Measurements from ENCODE around the gene NDUFA7.
"Not testable (repeated sequence)": the region's sequence is repeated elsewhere in the genome, so short reads cannot be mapped to it uniquely, and the experiment has no call there.

DNA sequence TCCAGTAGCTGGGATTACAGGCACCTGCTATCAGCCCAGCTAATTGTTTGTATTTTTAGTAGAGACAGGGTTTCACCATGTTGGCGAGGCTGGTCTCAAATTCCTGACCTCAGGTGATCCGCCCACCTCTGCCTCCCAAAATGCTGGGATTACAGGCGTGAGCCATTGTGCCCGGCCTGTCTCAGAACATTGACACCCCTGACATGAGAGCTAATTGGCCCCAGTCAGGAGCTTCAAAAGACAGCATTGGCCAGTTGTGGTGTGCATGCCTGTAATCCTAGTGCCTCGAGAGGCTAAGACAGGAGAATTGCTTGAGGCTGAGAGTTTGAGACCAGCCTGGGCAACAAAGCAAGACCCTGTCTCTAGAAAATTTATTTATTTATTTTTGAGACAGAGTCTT lies 31.7 kb upstream of the NDUFA7 start:
- TF ChIP-seq MEIS2 (CRISPR knock-in tag; IDR thresholded peaks at IDR 0.05); CENPX (CRISPR knock-in tag; IDR thresholded peaks at IDR 0.05); NR2C2 (CRISPR knock-in tag; IDR thresholded peaks at IDR 0.05; ENCODE audit: borderline replicate concordance); ZBTB1 (CRISPR knock-in tag; IDR thresholded peaks at IDR 0.05; ENCODE audit: borderline replicate concordance); SETDB1 (CRISPR knock-in tag; IDR thresholded peaks at IDR 0.05; ENCODE audit: borderline replicate concordance); ARID2 (CRISPR knock-in tag; IDR thresholded peaks at IDR 0.05; ENCODE audit: borderline replicate concordance): not testable (repeated sequence)
- TF ChIP-seq, protein P1, sequence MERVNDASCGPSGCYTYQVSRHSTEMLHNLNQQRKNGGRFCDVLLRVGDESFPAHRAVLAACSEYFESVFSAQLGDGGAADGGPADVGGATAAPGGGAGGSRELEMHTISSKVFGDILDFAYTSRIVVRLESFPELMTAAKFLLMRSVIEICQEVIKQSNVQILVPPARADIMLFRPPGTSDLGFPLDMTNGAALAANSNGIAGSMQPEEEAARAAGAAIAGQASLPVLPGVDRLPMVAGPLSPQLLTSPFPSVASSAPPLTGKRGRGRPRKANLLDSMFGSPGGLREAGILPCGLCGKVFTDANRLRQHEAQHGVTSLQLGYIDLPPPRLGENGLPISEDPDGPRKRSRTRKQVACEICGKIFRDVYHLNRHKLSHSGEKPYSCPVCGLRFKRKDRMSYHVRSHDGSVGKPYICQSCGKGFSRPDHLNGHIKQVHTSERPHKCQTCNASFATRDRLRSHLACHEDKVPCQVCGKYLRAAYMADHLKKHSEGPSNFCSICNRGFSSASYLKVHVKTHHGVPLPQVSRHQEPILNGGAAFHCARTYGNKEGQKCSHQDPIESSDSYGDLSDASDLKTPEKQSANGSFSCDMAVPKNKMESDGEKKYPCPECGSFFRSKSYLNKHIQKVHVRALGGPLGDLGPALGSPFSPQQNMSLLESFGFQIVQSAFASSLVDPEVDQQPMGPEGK (CRISPR knock-in tag; IDR thresholded peaks at IDR 0.05), result not testable (repeated sequence)
- TF ChIP-seq, protein P2, sequence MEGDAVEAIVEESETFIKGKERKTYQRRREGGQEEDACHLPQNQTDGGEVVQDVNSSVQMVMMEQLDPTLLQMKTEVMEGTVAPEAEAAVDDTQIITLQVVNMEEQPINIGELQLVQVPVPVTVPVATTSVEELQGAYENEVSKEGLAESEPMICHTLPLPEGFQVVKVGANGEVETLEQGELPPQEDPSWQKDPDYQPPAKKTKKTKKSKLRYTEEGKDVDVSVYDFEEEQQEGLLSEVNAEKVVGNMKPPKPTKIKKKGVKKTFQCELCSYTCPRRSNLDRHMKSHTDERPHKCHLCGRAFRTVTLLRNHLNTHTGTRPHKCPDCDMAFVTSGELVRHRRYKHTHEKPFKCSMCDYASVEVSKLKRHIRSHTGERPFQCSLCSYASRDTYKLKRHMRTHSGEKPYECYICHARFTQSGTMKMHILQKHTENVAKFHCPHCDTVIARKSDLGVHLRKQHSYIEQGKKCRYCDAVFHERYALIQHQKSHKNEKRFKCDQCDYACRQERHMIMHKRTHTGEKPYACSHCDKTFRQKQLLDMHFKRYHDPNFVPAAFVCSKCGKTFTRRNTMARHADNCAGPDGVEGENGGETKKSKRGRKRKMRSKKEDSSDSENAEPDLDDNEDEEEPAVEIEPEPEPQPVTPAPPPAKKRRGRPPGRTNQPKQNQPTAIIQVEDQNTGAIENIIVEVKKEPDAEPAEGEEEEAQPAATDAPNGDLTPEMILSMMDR (CRISPR knock-in tag; IDR thresholded peaks at IDR 0.05), result not testable (repeated sequence)
- TF ChIP-seq, protein P3, sequence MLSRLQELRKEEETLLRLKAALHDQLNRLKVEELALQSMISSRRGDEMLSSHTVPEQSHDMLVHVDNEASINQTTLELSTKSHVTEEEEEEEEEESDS (CRISPR knock-in tag; IDR thresholded peaks at IDR 0.05; ENCODE audit: borderline replicate concordance), result not testable (repeated sequence)
- TF ChIP-seq, protein P4, sequence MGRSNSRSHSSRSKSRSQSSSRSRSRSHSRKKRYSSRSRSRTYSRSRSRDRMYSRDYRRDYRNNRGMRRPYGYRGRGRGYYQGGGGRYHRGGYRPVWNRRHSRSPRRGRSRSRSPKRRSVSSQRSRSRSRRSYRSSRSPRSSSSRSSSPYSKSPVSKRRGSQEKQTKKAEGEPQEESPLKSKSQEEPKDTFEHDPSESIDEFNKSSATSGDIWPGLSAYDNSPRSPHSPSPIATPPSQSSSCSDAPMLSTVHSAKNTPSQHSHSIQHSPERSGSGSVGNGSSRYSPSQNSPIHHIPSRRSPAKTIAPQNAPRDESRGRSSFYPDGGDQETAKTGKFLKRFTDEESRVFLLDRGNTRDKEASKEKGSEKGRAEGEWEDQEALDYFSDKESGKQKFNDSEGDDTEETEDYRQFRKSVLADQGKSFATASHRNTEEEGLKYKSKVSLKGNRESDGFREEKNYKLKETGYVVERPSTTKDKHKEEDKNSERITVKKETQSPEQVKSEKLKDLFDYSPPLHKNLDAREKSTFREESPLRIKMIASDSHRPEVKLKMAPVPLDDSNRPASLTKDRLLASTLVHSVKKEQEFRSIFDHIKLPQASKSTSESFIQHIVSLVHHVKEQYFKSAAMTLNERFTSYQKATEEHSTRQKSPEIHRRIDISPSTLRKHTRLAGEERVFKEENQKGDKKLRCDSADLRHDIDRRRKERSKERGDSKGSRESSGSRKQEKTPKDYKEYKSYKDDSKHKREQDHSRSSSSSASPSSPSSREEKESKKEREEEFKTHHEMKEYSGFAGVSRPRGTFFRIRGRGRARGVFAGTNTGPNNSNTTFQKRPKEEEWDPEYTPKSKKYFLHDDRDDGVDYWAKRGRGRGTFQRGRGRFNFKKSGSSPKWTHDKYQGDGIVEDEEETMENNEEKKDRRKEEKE (IDR thresholded peaks at IDR 0.05), result not testable (repeated sequence)
- TF ChIP-seq, protein P5, sequence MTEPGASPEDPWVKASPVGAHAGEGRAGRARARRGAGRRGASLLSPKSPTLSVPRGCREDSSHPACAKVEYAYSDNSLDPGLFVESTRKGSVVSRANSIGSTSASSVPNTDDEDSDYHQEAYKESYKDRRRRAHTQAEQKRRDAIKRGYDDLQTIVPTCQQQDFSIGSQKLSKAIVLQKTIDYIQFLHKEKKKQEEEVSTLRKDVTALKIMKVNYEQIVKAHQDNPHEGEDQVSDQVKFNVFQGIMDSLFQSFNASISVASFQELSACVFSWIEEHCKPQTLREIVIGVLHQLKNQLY (CRISPR knock-in tag; IDR thresholded peaks at IDR 0.05), result not testable (repeated sequence)

Data from HepG2 (cell line).